Neural progenitor cell (in vitro differentiated cells): ENCODE data around the gene IGDCC3. TPM values are rescaled to one million over a fixed set of nuclear protein-coding genes. Genes with fewer than 3 reads are reported as not detected.

ENCODE experiments used
- DNase-seq: peaks from one replicate; pipeline ENCODE4 v3.0.0-alpha.2; 2016; ENCODE audit warnings: low spot score
- H2AFZ ChIP-seq: fragments of 200-600 bp; sonication (generic); replicated peaks from 2 replicates; pipeline ENCODE4 v1.6.1; 2016; ENCODE audit warnings: antibody characterized with exemption
- H3F3A ChIP-seq: fragments of 200-600 bp; sonication (generic); 2 replicates; pipeline ENCODE4 v1.6.1; 2016; ENCODE audit warnings: antibody characterized with exemption, low read depth
- H3K27ac ChIP-seq: fragments of 200-600 bp; sonication (generic); 2 replicates; pipeline ENCODE4 v1.5.1; 2016; ENCODE audit warnings: mild to moderate bottlenecking
- H3K27me3 ChIP-seq: fragments of 200-600 bp; sonication (generic); 2 replicates; pipeline ENCODE4 v1.6.1; 2016; ENCODE audit warnings: mild to moderate bottlenecking, moderate library complexity
- H3K36me3 ChIP-seq: fragments of 200-600 bp; sonication (generic); 2 replicates; pipeline ENCODE4 v1.5.1; 2016
- H3K4me1 ChIP-seq: fragments of 200-600 bp; sonication (generic); 2 replicates; pipeline ENCODE4 v1.6.1; 2016; ENCODE audit warnings: mixed run types
- H3K4me2 ChIP-seq: fragments of 200-600 bp; sonication (generic); 2 replicates; pipeline ENCODE4 v1.6.1; 2016
- H3K4me3 ChIP-seq: fragments of 200-600 bp; sonication (generic); 2 replicates; pipeline ENCODE4 v1.5.1; 2016
- H3K79me2 ChIP-seq: fragments of 200-600 bp; sonication (generic); 2 replicates; pipeline ENCODE4 v1.6.1; 2016; ENCODE audit warnings: low read depth
- H3K9ac ChIP-seq: fragments of 200-600 bp; sonication (generic); 2 replicates; pipeline ENCODE4 v1.6.1; 2016
- H3K9me3 ChIP-seq: fragments of 200-600 bp; sonication (generic); 2 replicates; pipeline ENCODE4 v1.5.1; 2016; ENCODE audit warnings: low read depth
- H4K20me1 ChIP-seq: fragments of 200-600 bp; sonication (generic); 2 replicates; pipeline ENCODE4 v1.6.1; 2016; ENCODE audit warnings: low read depth
- H3K27ac Mint-ChIP-seq: 3 replicates; pipeline ENCODE4 v1.8.0; 2021; ENCODE audit warnings: mixed read lengths
- H3K27me3 Mint-ChIP-seq: 2 replicates; pipeline ENCODE4 v1.8.0; 2022; ENCODE audit warnings: low read depth, mild to moderate bottlenecking, inconsistent platforms, moderate library complexity, mixed read lengths; ENCODE audit not compliant: insufficient read depth
- H3K36me3 Mint-ChIP-seq: 3 replicates; pipeline ENCODE4 v1.8.0; 2021; ENCODE audit warnings: mixed read lengths
- H3K4me1 Mint-ChIP-seq: 3 replicates; pipeline ENCODE4 v1.8.0; 2021; ENCODE audit warnings: mixed read lengths
- H3K4me3 Mint-ChIP-seq: 3 replicates; pipeline ENCODE4 v1.8.0; 2021; ENCODE audit warnings: mild to moderate bottlenecking, moderate library complexity, mixed read lengths
- H3K9me3 Mint-ChIP-seq: 3 replicates; pipeline ENCODE4 v1.8.0; 2020; ENCODE audit warnings: mixed read lengths
- EZH2 ChIP-seq: fragments of 200-600 bp; sonication (generic); IDR thresholded peaks from 2 replicates; pipeline ENCODE4 v1.6.1; 2017; ENCODE audit warnings: antibody characterized with exemption, mild to moderate bottlenecking, moderate library complexity
- EZH2phosphoT487 ChIP-seq: fragments of 200-600 bp; sonication (generic); IDR thresholded peaks from 2 replicates; pipeline ENCODE4 v1.6.1; 2017; ENCODE audit warnings: antibody characterized with exemption
- total RNA-seq: library from RNA; depleted of rRNA; stranded (reverse); fragments of >200 nt; gene quantifications from 2 replicates; pipeline ENCODE4 v1.2.3, GENCODE V29; 2015; ENCODE audit warnings: low replicate concordance
- TF ChIP-seq, protein P1 (sequence below): fragments of 200-600 bp; sonication (generic); IDR thresholded peaks from 2 replicates; pipeline ENCODE4 v1.5.1; 2017; ENCODE audit warnings: antibody characterized with exemption, mild to moderate bottlenecking

IGDCC3 gene
- total RNA-seq, 1 donor from 2014 or later = 15.8 TPM

DNA sequence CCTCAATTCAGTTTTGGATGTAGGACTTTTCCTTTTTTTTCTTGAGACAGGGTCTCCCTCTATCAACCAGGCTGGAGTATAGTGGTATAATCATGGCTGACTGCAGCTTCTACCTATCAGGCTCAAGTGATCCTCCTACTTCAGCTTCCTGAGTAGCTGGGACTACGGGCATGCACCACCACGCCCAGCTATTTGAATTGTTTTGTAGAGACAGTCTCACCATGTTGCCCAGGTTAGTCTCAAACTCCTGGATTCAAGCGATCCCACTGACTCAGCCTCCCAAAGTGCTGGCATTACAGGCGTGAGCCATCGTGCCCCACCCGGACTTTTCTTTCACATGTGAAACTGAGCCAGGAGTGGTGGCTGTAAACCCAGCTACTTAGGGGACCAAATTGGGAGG, 69.8 kb downstream of the IGDCC3 start:
- no peaks in the 10 kb centered on the region for H4K20me1 ChIP-seq
- Mint-ChIP-seq H3K4me3 (no peak overlapping the region), H3K36me3 (no peaks in the 10 kb centered on the region), H3K9me3 (no peaks in the 10 kb centered on the region), H3K27ac (no peak overlapping the region), H3K4me1 (peaks cover 53% of the 10 kb centered on the region), H3K27me3 (no peaks in the 10 kb centered on the region)
- H3K4me3 ChIP-seq = no peak overlapping the region
- H3K27ac ChIP-seq = no peak overlapping the region
- H2AFZ ChIP-seq = no peak overlapping the region
- H3K79me2 ChIP-seq = no peaks in the 10 kb centered on the region
- TF ChIP-seq, protein P1, sequence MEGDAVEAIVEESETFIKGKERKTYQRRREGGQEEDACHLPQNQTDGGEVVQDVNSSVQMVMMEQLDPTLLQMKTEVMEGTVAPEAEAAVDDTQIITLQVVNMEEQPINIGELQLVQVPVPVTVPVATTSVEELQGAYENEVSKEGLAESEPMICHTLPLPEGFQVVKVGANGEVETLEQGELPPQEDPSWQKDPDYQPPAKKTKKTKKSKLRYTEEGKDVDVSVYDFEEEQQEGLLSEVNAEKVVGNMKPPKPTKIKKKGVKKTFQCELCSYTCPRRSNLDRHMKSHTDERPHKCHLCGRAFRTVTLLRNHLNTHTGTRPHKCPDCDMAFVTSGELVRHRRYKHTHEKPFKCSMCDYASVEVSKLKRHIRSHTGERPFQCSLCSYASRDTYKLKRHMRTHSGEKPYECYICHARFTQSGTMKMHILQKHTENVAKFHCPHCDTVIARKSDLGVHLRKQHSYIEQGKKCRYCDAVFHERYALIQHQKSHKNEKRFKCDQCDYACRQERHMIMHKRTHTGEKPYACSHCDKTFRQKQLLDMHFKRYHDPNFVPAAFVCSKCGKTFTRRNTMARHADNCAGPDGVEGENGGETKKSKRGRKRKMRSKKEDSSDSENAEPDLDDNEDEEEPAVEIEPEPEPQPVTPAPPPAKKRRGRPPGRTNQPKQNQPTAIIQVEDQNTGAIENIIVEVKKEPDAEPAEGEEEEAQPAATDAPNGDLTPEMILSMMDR = no peak
- TF ChIP-seq EZH2 (no peak), EZH2phosphoT487 (no peak)
- no peaks in the 10 kb centered on the region for H3K36me3 ChIP-seq
- H3K4me2 ChIP-seq = no peak overlapping the region
- no peak overlapping the region for H3K9ac ChIP-seq
- peaks cover 22% of the 10 kb centered on the region for H3K4me1 ChIP-seq
- H3K9me3 ChIP-seq = no peaks in the 10 kb centered on the region
- no peaks in the 10 kb centered on the region for H3K27me3 ChIP-seq
- H3F3A ChIP-seq = peaks cover 50% of the 10 kb centered on the region
- DNase-seq = no peak

GRCh38 chr15:65306551-65306950, 71.3 kb downstream of the IGDCC3 start:
- TF ChIP-seq EZH2phosphoT487 (no peak), EZH2 (no peak)
- TF ChIP-seq, protein P1 = no peak

DNA sequence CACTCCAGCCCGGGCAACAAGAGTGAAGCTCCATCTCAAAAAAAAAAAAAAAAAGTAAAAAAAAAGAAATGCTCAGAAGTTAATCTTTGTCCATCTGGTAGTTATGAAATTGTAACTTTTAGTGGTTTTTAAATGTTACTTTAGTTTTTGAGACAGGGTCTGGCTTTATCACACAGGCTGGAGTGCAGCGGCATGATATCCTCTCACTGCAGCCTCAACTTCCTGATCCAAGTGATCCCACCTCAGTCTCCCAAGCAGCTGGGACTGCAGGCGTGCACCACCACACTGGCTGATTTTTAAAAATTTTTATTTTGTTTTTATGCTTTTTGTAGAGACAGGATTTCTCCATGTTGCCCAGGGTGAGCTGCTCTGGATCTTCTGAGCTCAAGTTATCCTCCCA, 72.0 kb downstream of the IGDCC3 start:
- Mint-ChIP-seq H3K27ac (no peak overlapping the region), H3K9me3 (no peaks in the 10 kb centered on the region)
- peaks cover 59% of the 10 kb centered on the region for H3F3A ChIP-seq

More at GRCh38 chr15:65306551-65306950, 71.3 kb downstream of the IGDCC3 start:
- H3K4me1 ChIP-seq = peaks cover 9% of the 10 kb centered on the region
- H3K9me3 ChIP-seq = no peaks in the 10 kb centered on the region
- H3K27me3 ChIP-seq = no peaks in the 10 kb centered on the region
- Mint-ChIP-seq H3K36me3 (no peaks in the 10 kb centered on the region), H3K4me3 (no peak overlapping the region), H3K27me3 (no peaks in the 10 kb centered on the region), H3K4me1 (peaks cover 44% of the 10 kb centered on the region), H3K9me3 (no peaks in the 10 kb centered on the region), H3K27ac (no peak overlapping the region)
- no peak for DNase-seq
- no peaks in the 10 kb centered on the region for H3K36me3 ChIP-seq
- no peaks in the 10 kb centered on the region for H3K79me2 ChIP-seq
- H2AFZ ChIP-seq = no peak overlapping the region
- H3K4me2 ChIP-seq = no peak overlapping the region
- H3F3A ChIP-seq = peaks cover 59% of the 10 kb centered on the region
- no peaks in the 10 kb centered on the region for H4K20me1 ChIP-seq
- no peak overlapping the region for H3K27ac ChIP-seq
- no peak overlapping the region for H3K4me3 ChIP-seq
- no peak overlapping the region for H3K9ac ChIP-seq

More for the DNA sequence above, 72.0 kb downstream of the IGDCC3 start:
- no peak for DNase-seq
- Histone ChIP-seq H3K27me3 (no peaks in the 10 kb centered on the region), H3K4me2 (no peak overlapping the region), H3K4me3 (no peak overlapping the region), H3K9me3 (no peaks in the 10 kb centered on the region), H3K4me1 (peaks cover 9% of the 10 kb centered on the region), H3K79me2 (no peaks in the 10 kb centered on the region), H3K27ac (no peak overlapping the region), H3K9ac (no peak overlapping the region), H4K20me1 (no peaks in the 10 kb centered on the region), H2AFZ (no peak overlapping the region), H3K36me3 (no peaks in the 10 kb centered on the region)
- Mint-ChIP-seq H3K27me3 (no peaks in the 10 kb centered on the region), H3K36me3 (no peaks in the 10 kb centered on the region), H3K4me1 (peaks cover 44% of the 10 kb centered on the region), H3K4me3 (no peak overlapping the region)
- TF ChIP-seq EZH2phosphoT487 = no peak
- TF ChIP-seq, protein P1 = no peak
- TF ChIP-seq EZH2 = no peak
